ENCODE results near the gene KY. TPM values are rescaled to one million over a fixed set of nuclear protein-coding genes. Genes with fewer than 3 reads are reported as not detected.

KY gene
- total and polyA plus RNA-seq, 9 of the 15 experiments (the other 6 are each of a cell fraction or from before 2014, with no cell fraction given): not detected

DNA sequence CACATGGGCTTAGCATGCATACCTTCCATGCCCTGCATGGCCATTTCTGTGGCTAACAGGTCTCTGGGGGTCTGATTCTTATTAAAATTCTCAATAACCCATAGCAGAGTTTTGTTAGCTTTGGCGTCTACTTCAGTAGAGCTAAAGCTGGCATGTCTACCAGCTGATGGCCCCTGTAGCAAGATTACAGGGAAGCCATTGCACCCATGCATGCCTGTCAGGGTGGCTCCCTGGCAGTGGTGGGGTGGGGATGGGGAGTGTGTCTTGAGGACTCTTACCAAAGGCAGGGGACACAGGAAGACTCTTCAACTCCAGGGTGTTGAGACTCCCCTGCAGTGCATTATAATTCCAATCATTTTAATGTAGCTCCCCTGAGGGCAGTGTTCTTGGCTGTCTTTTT lies 4.7 kb downstream of the KY start:
- Histone ChIP-seq H3K79me2 (ENCODE audit: control insufficient read depth, insufficient read depth, low read length) (no peaks in the 10 kb centered on the region), H3K4me3 (no peak overlapping the region), H3K27ac (ENCODE audit: extremely low read depth, low read depth, low read length) (no peak overlapping the region), H3K4me1 (replicated peaks in 1 of 2; ENCODE audit: control insufficient read depth in 2 of 2, insufficient read depth in 2 of 2, low read length in 2 of 2) (no peaks in the 10 kb centered on the region; a peak in 1 of 5 replicates), H3K4me2 (ENCODE audit: insufficient read depth, low read length) (no peak overlapping the region), H3K27me3 (ENCODE audit: control insufficient read depth in 2 of 2, insufficient read depth in 2 of 2, low read length in 2 of 2) (peaks cover 0 to 15% of the 10 kb centered on the region in 2 experiments; a peak in 2 of 5 replicates), H4K20me1 (replicated peaks; ENCODE audit: control insufficient read depth, insufficient read depth, low read length) (no peaks in the 10 kb centered on the region; the same call in 1 of the 2 replicates), H2AFZ (ENCODE audit: low read depth, low read length) (no peak overlapping the region), H3K9ac (ENCODE audit: insufficient read depth in 1 of 2, low read depth in 2 of 2, low read length in 2 of 2) (no peak overlapping the region), H3K9me3 (replicated peaks; ENCODE audit: control insufficient read depth, insufficient read depth, low read depth, low read length) (no peaks in the 10 kb centered on the region), H3K9me1 (ENCODE audit: control insufficient read depth, insufficient read depth, low read length) (no peaks in the 10 kb centered on the region), H3K36me3 (ENCODE audit: control insufficient read depth, insufficient read depth, low read length) (no peaks in the 10 kb centered on the region)
- intact Hi-C loops (cut with micrococcal nuclease) (no loop called here), in situ Hi-C loops (cut with MboI) (no loop called here)
- no TSS peak for BruUV-seq (replicated peaks)
- DNase-seq (ENCODE audit: extremely low read depth in 1 of 4, low spot score in 3 of 4) (no peak), FAIRE-seq (no peak), ATAC-seq (no peak)
- WGBS (ENCODE audit: insufficient coverage, low coverage, missing lambda C conversion rate): 0% methylated on average over 1 of the region's 1 CpG
- TF ChIP-seq, protein P1, sequence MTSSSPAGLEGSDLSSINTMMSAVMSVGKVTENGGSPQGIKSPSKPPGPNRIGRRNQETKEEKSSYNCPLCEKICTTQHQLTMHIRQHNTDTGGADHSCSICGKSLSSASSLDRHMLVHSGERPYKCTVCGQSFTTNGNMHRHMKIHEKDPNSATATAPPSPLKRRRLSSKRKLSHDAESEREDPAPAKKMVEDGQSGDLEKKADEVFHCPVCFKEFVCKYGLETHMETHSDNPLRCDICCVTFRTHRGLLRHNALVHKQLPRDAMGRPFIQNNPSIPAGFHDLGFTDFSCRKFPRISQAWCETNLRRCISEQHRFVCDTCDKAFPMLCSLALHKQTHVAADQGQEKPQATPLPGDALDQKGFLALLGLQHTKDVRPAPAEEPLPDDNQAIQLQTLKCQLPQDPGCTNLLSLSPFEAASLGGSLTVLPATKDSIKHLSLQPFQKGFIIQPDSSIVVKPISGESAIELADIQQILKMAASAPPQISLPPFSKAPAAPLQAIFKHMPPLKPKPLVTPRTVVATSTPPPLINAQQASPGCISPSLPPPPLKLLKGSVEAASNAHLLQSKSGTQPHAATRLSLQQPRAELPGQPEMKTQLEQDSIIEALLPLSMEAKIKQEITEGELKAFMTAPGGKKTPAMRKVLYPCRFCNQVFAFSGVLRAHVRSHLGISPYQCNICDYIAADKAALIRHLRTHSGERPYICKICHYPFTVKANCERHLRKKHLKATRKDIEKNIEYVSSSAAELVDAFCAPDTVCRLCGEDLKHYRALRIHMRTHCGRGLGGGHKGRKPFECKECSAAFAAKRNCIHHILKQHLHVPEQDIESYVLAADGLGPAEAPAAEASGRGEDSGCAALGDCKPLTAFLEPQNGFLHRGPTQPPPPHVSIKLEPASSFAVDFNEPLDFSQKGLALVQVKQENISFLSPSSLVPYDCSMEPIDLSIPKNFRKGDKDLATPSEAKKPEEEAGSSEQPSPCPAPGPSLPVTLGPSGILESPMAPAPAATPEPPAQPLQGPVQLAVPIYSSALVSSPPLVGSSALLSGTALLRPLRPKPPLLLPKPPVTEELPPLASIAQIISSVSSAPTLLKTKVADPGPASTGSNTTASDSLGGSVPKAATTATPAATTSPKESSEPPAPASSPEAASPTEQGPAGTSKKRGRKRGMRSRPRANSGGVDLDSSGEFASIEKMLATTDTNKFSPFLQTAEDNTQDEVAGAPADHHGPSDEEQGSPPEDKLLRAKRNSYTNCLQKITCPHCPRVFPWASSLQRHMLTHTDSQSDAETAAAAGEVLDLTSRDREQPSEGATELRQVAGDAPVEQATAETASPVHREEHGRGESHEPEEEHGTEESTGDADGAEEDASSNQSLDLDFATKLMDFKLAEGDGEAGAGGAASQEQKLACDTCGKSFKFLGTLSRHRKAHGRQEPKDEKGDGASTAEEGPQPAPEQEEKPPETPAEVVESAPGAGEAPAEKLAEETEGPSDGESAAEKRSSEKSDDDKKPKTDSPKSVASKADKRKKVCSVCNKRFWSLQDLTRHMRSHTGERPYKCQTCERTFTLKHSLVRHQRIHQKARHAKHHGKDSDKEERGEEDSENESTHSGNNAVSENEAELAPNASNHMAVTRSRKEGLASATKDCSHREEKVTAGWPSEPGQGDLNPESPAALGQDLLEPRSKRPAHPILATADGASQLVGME (CRISPR knock-in tag; IDR thresholded peaks at IDR 0.05): no peak
- TF ChIP-seq NCOA6 (IDR thresholded peaks at IDR 0.05): no peak
- TF ChIP-seq SRSF3 (IDR thresholded peaks at IDR 0.05; ENCODE audit: insufficient read depth, low read length): no peak
- TF ChIP-seq MCM2 (IDR thresholded peaks at IDR 0.05; ENCODE audit: low read depth): no peak
- TF ChIP-seq NCOA2 (IDR thresholded peaks at IDR 0.05; ENCODE audit: partially characterized antibody in 2 of 2): no peak
- TF ChIP-seq BRD4 (IDR thresholded peaks at IDR 0.05): no peak
- ChIA-PET CTCF (ENCODE audit: low intra/inter-chr PET ratio) (no interaction called here), POLR2A (no interaction called here)

Data from K562 (cell line).